Loucy (cell line): Measurements from ENCODE around the gene NPM1.
"Not testable (repeated sequence)": the region's sequence is repeated elsewhere in the genome, so short reads cannot be mapped to it uniquely, and the experiment has no call there.

Source experiments
- H2AFZ ChIP-seq: fragments of 200-600 bp; sonication (generic); 2 replicates; pipeline ENCODE4 v1.6.0; 2016; ENCODE audit warnings: antibody characterized with exemption, mild to moderate bottlenecking, low read length, moderate library complexity
- H3F3A ChIP-seq: fragments of 200-600 bp; 2 replicates; pipeline ENCODE4 v1.6.0; 2016; ENCODE audit warnings: antibody characterized with exemption, low read depth, mild to moderate bottlenecking
- H3K27me3 ChIP-seq: fragments of 200-600 bp; sonication (generic); 2 replicates; pipeline ENCODE4 v1.6.1; 2014; ENCODE audit warnings: low read length, mild to moderate bottlenecking; ENCODE audit not compliant: insufficient read depth, poor library complexity, severe bottlenecking
- H3K36me3 ChIP-seq: fragments of 200-600 bp; sonication (generic); 2 replicates; pipeline ENCODE4 v1.6.1; 2016; ENCODE audit warnings: low read length; ENCODE audit not compliant: insufficient read depth
- H3K4me1 ChIP-seq: fragments of 200-600 bp; sonication (generic); 2 replicates; pipeline ENCODE4 v1.5.1; 2014; ENCODE audit warnings: low read length, mild to moderate bottlenecking; ENCODE audit not compliant: insufficient read depth, poor library complexity, severe bottlenecking
- H3K4me2 ChIP-seq: fragments of 200-600 bp; sonication (generic); 2 replicates; pipeline ENCODE4 v1.6.0; 2014; ENCODE audit warnings: antibody characterized with exemption, low read length, low read depth, mild to moderate bottlenecking; ENCODE audit not compliant: poor library complexity, severe bottlenecking
- H3K4me3 ChIP-seq: fragments of 200-600 bp; sonication (generic); 2 replicates; pipeline ENCODE4 v1.5.1; 2014; ENCODE audit warnings: low read length, mild to moderate bottlenecking, mixed read lengths; ENCODE audit not compliant: poor library complexity, severe bottlenecking
- H3K79me2 ChIP-seq: fragments of 200-600 bp; sonication (generic); 2 replicates; pipeline ENCODE4 v1.6.1; 2014; ENCODE audit warnings: low read length; ENCODE audit not compliant: insufficient read depth
- H3K9ac ChIP-seq: fragments of 200-600 bp; sonication (generic); 2 replicates; pipeline ENCODE4 v1.6.0; 2014; ENCODE audit warnings: mild to moderate bottlenecking, low read depth, low read length, moderate library complexity; ENCODE audit not compliant: poor library complexity, severe bottlenecking
- H3K9me2 ChIP-seq: fragments of 200-600 bp; sonication (generic); replicated peaks from 2 replicates; pipeline ENCODE4 v1.6.1; 2016; ENCODE audit warnings: low read depth, low read length, mixed read lengths
- H3K9me3 ChIP-seq: fragments of 200-600 bp; sonication (generic); 2 replicates; pipeline ENCODE4 v1.6.1; 2014; ENCODE audit warnings: mild to moderate bottlenecking, antibody characterized with exemption, low read length, low read depth; ENCODE audit not compliant: insufficient read depth
- H4K20me1 ChIP-seq: fragments of 200-600 bp; sonication (generic); 2 replicates; pipeline ENCODE4 v1.6.0; 2014; ENCODE audit warnings: antibody characterized with exemption, low read length, mild to moderate bottlenecking; ENCODE audit not compliant: insufficient read depth, poor library complexity, severe bottlenecking
- EZH2phosphoT487 ChIP-seq: fragments of 200-600 bp; IDR thresholded peaks from 2 replicates; pipeline ENCODE4 v1.6.1; 2018; ENCODE audit warnings: antibody characterized with exemption, mild to moderate bottlenecking, moderate library complexity, borderline replicate concordance
- TF ChIP-seq, protein P1 (sequence below): fragments of 200-600 bp; sonication (generic); conservative IDR thresholded peaks from 2 replicates; pipeline ENCODE4 v1.5.1; 2014; ENCODE audit warnings: mild to moderate bottlenecking, antibody characterized with exemption, low read length

Gene NPM1

DNA sequence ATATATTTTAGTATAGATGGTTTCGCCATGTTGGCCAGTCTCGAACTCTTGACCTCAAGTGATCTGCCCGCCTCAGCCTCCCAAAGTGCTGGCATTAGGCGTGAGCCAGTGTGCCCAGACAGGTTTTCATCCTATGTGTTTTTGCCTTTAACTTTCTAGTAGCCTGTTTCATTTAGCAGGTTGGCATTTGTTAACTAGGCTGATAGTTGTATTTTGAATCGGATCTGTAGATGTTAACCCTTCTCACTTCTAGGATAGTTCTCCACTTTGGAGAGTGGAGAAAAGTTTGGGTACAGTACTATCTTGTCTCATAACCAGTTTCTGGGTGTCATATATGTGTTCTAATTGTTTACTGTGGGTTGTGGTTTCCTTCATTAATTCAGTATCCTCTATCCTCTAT, 24.5 kb downstream of the NPM1 start:
- H3K4me1 ChIP-seq: no peaks in the 10 kb centered on the region
- no peak overlapping the region for H3K4me3 ChIP-seq
- peaks cover 45% of the 10 kb centered on the region for H4K20me1 ChIP-seq
- TF ChIP-seq EZH2phosphoT487: no peak
- TF ChIP-seq, protein P1, sequence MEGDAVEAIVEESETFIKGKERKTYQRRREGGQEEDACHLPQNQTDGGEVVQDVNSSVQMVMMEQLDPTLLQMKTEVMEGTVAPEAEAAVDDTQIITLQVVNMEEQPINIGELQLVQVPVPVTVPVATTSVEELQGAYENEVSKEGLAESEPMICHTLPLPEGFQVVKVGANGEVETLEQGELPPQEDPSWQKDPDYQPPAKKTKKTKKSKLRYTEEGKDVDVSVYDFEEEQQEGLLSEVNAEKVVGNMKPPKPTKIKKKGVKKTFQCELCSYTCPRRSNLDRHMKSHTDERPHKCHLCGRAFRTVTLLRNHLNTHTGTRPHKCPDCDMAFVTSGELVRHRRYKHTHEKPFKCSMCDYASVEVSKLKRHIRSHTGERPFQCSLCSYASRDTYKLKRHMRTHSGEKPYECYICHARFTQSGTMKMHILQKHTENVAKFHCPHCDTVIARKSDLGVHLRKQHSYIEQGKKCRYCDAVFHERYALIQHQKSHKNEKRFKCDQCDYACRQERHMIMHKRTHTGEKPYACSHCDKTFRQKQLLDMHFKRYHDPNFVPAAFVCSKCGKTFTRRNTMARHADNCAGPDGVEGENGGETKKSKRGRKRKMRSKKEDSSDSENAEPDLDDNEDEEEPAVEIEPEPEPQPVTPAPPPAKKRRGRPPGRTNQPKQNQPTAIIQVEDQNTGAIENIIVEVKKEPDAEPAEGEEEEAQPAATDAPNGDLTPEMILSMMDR: no peak
- no peak overlapping the region for H2AFZ ChIP-seq
- no peaks in the 10 kb centered on the region for H3K27me3 ChIP-seq
- no peaks in the 10 kb centered on the region for H3K9me2 ChIP-seq
- no peaks in the 10 kb centered on the region for H3F3A ChIP-seq
- no peak overlapping the region for H3K9ac ChIP-seq
- no peaks in the 10 kb centered on the region for H3K9me3 ChIP-seq
- peaks cover 32% of the 10 kb centered on the region for H3K79me2 ChIP-seq
- H3K4me2 ChIP-seq: no peak overlapping the region
- H3K36me3 ChIP-seq: peaks cover 60% of the 10 kb centered on the region; the same call in 1 of the 2 replicates

DNA sequence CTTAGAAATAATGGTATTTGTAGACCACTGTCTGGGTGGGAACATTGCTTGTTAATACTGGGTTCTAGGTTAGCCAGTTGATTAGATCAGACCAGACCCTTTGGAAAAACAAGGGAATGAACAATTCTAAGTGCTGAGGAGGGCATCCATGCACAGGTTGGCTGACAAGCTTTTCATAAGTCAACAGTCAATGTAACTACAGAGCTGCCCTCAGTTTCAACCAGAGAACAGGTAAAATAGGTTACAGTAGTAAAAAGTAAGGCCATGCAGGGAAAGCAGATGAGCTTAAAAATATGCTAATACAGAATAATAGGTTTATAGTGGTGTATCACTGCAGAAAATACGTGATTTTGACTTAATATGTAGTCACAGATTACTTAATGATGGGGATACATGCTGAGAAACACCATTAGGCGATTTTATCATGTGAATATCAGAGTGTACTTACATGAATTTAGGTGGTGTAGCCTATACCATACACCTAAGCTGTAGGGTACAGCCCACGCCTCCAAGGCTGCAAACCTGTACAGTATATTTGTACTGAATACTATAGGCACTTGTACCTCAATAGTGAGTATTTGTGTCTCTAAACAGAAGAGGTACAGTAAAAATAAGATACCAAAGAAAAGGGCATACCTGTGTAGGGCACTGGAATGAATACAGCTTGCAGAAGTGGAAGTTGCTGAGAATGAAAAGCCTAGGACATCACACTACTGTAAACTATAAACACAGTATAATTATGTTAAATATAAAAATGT, 25.7 kb downstream of the NPM1 start:
- Histone ChIP-seq H4K20me1 (peaks cover 35% of the 10 kb centered on the region), H3K4me3 (no peak overlapping the region), H3K4me1 (no peaks in the 10 kb centered on the region), H3K9ac (no peak overlapping the region), H3K79me2 (peaks cover 20% of the 10 kb centered on the region), H2AFZ (no peak overlapping the region), H3F3A (no peaks in the 10 kb centered on the region), H3K36me3 (peaks cover 48% of the 10 kb centered on the region; the same call in 1 of the 2 replicates), H3K9me3 (no peaks in the 10 kb centered on the region), H3K4me2 (no peak overlapping the region), H3K9me2 (no peaks in the 10 kb centered on the region), H3K27me3 (no peaks in the 10 kb centered on the region)
- TF ChIP-seq EZH2phosphoT487: no peak
- TF ChIP-seq, protein P1: no peak

DNA sequence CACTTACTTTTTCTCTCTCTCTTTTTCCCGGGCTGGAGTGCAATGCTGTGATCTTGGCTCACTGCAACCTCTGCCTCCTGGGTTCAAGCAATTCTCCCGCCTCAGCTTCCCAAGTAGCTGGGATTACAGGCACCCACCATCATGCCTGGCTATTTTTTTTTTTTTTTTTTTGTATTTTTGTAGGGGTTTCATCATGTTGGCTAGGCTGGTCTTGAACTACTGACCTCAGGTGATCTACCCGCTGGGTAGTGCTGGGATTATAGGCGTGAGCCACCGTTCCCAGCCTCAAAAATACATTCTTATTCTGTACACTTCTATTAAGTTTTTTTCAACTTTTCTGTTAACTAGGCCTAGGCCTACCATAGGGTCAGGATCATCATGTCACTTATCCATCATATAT, 26.3 kb downstream of the NPM1 start:
- Histone ChIP-seq H4K20me1 (peaks cover 28% of the 10 kb centered on the region), H3K36me3 (peaks cover 42% of the 10 kb centered on the region; the same call in 1 of the 2 replicates), H3K79me2 (peaks cover 14% of the 10 kb centered on the region; the same call in 1 of the 2 replicates)
- H3F3A ChIP-seq, H3K27me3 ChIP-seq, H3K4me1 ChIP-seq, H3K4me3 ChIP-seq, H3K4me2 ChIP-seq, H3K9ac ChIP-seq, H3K9me3 ChIP-seq, H3K9me2 ChIP-seq, H2AFZ ChIP-seq: not testable (repeated sequence)
